ENCODE results near the gene ITGA8.
"Not testable (repeated sequence)": the region's sequence is repeated elsewhere in the genome, so short reads cannot be mapped to it uniquely, and the experiment has no call there.

ITGA8 gene

DNA sequence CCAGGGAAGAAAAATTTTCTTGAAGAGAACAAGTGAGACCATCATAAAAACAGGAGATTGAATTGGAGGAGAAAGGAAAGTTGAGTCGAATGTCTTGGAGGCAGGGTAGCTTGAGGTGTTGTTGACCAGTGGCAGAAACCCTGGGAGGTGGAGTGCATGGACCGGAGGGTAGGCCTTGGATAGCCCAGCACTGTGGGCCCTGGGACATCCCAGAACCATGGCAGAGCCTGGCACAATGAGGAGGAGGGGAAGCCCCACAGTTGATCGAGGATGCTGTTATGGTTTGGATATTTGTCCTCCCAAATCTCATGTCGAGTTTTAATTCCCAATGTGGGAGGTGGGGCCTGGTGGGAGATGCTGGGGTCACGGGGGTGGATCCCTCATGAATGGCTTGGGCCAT is 157.1 kb downstream of the ITGA8 start:
- no peak for DNase-seq (ENCODE audit: low read depth in 2 of 3, low spot score in 2 of 3)

DNA sequence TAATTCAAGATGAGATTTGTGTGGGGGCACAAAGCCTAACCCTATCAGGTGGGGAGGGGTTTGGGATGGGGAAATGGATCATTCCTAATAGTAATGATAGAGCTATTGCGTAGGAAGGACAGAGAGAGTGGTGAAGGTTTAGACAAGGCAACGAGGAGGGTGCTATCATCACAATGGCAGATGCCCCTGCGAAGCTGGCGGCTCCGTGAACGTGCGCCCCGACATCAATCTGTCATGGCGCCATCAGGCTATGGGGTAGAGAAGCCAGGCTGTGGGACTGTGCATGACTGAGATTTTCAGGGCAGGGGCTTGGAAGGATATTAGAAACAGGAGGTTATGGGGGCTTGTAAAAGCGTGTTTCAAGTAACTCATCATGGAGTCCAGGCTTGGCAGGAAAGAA is 157.6 kb downstream of the ITGA8 start:
- no peak for DNase-seq (ENCODE audit: low read depth in 2 of 3, low spot score in 2 of 3)

DNA sequence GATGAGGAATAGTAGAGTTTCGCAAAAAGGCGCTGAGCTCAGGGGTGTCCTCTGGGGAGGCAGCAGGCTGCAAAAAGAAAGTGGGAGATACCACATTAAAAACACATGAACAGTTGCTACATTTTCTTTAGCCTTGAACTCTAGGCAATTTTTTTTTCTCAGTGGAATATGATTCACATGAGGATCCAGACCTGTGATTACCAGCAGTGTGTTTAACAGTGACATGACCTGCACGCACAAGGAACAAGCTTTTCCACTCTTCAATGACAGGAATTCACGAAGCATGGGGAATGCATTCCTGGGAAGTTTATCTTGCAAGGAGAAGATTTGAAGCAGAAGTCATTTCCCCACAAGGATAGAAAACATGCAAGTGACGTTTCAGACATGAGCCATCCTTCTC is 161.6 kb downstream of the ITGA8 start:
- DNase-seq (ENCODE audit: low read depth in 2 of 3, low spot score in 2 of 3): no peak

GRCh38 chr10:15557168-15557567 is 162.6 kb downstream of the ITGA8 start:
- DNase-seq (ENCODE audit: low read depth in 2 of 3, low spot score in 2 of 3): not testable (repeated sequence)

DNA sequence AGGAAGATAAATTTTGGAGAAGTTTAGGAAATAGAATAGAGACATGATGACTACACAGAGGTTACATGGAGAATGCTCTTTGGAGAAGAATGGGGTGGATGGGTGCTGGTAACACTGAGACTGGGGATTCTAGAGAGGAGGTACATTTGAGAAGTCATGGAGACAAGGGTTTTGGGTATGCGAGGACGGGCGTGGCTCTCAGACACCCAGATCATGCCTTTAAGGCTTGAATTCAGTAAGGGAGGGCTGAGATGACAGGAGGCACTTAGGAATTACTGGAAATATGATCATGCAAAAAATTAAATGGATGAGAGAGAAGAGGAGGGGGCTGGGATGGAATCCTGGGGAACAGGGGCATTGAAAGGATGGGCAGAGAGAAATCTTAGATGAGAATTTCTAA is 168.8 kb downstream of the ITGA8 start:
- no peak for DNase-seq (ENCODE audit: low read depth in 2 of 3, low spot score in 2 of 3)

GRCh38 chr10:15548331-15548730 is 171.4 kb downstream of the ITGA8 start:
- DNase-seq (ENCODE audit: low read depth in 2 of 3, low spot score in 2 of 3): no peak

GRCh38 chr10:15546606-15547005 is 173.1 kb downstream of the ITGA8 start:
- no peak for DNase-seq (ENCODE audit: low read depth in 2 of 3, low spot score in 2 of 3)

GRCh38 chr10:15545884-15546283 is 173.8 kb downstream of the ITGA8 start:
- no peak for DNase-seq (ENCODE audit: low read depth in 2 of 3, low spot score in 2 of 3)

- no peak for DNase-seq (ENCODE audit: low read depth in 2 of 3, low spot score in 2 of 3)
Observed at GRCh38 chr10:15545266-15545665, 174.5 kb downstream of the ITGA8 start.

DNA sequence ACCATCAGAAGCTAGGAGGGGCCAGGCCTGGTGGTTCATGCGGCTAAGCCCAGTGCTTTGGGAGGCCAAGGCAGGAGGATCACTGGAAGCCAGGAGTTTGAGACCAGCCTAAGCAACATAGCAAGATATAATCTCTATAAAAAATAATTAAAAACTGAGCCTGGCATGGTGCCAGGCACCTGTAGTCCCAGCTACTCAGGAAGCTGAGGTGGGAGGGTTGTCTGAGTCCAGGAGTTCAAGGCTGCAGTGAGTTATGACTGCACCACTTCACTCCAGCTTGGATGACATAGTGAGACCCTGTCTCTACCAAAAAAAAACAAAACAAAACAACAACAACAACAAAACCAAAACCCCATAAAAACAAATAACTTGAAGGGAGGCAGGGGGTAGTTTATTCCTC is 175.7 kb downstream of the ITGA8 start:
- DNase-seq (ENCODE audit: low read depth in 2 of 3, low spot score in 2 of 3): no peak

DNA sequence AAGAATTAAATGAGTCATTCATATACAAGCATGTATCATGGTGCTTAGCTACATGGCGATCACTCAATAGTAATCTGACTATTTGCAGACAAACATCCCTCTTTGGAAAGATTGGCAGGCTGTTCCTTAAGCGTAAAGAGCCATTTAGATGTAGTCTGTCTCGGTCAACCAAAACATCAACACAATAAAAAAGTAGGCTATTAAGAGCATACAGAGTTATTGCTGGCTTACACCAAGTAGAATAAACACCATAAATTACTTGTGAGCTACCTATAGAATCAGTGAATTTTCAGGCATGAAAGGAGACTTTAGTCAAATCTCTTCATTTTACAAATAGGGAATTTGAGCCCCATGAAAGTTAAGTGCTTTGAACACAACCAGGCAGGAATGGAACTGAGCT is 176.9 kb downstream of the ITGA8 start:
- DNase-seq (ENCODE audit: low read depth in 2 of 3, low spot score in 2 of 3): no peak

- no peak for DNase-seq (ENCODE audit: low read depth in 2 of 3, low spot score in 2 of 3)
Observed at GRCh38 chr10:15541376-15541775, 178.3 kb downstream of the ITGA8 start.

- no peak for DNase-seq (ENCODE audit: low read depth in 2 of 3, low spot score in 2 of 3)
Observed at GRCh38 chr10:15540727-15541126, 179.0 kb downstream of the ITGA8 start.

DNA sequence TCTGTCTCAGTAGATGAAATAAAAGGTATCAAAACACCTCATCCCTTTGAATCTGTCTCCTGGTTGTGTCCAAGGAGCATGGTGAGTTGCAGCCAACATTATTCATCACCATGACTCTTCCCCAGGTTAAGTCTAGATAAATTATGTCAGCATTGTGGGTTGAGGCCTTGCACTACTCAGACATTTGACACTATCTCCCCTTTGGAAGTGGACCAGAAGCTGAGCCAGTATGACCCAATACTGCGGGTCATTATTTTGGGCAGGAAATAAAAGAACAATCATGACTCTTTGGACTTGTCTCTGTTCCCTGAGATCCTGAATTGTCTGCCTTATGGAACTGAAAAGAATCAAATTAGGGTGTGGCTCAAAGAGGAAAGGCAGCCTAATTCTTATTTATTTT is 180.5 kb downstream of the ITGA8 start:
- no peak for DNase-seq (ENCODE audit: low read depth in 2 of 3, low spot score in 2 of 3)

GRCh38 chr10:15534928-15535538 is 184.7 kb downstream of the ITGA8 start:
- DNase-seq (ENCODE audit: low read depth in 2 of 3, low spot score in 2 of 3): not testable (repeated sequence)

GRCh38 chr10:15531927-15532722 is 187.6 kb downstream of the ITGA8 start:
- no peak for DNase-seq (ENCODE audit: low read depth in 2 of 3, low spot score in 2 of 3)

GRCh38 chr10:15528859-15529239 is 190.9 kb downstream of the ITGA8 start:
- no peak for DNase-seq (ENCODE audit: low read depth in 2 of 3, low spot score in 2 of 3)

DNA sequence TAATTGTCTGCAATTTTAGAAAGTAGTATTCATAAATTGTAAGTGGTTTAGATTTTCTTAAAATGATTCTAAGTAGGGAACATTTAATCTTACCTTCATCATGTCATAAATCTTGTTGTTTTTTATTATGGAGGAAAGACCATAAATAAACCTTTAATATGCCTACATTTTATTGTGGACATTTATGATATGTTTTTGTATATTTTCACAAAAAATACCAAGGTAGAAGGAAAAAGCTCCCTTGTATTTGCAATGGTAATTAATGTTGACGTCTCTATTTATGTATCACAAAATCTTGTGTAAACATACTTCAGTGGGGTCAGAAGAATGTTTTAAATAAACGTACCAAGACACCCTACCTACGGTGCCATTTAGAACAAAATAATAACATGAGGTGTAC is 193.0 kb downstream of the ITGA8 start:
- DNase-seq (ENCODE audit: low read depth in 2 of 3, low spot score in 2 of 3): no peak

DNA sequence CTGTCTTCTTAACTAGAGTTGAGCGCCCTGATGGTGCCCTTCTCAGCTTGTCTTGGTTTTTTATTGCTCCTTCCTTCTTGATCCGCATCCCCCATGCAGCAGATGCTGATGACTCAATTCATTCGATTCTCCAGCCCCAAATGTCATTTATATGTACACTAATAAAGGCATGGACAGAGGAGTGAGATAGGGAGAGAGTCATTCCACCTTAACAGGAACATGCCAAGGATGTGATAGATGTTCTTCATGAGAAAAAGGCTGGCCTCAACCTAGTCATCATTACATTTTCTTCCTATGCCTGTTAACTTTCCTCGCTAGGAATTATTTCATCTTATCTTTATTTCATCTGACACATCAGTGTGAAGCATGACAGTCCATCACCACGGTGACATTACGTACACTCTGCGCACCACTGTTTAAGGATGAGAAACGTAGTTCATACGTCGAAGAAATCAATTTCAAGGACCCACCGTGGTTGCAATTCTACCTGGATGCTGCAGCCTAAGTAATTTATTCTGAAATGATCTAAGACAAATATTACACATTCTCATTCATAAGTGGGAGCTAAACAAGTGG is 198.3 kb downstream of the ITGA8 start:
- DNase-seq (ENCODE audit: low read depth in 2 of 3, low spot score in 2 of 3): no peak

DNA sequence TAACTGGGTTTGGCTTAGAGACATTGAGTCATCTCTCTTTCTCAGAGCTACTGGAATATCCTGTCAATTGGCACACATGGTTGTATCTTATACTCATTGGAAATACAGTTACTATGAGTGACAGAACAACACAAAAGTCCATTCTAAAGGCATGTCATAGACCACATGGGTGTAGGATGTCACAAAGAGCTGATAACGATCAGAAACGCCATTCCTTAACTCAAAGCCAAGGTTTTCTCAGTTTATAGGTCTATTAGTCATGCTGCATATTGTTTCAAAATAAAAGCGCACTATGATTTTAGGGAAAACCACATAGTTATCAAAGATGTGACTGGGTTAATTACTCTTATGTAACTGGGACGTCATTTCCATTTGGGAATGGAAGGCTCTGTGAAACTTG is 201.5 kb downstream of the ITGA8 start:
- no peak for DNase-seq (ENCODE audit: low read depth in 2 of 3, low spot score in 2 of 3)

DNA sequence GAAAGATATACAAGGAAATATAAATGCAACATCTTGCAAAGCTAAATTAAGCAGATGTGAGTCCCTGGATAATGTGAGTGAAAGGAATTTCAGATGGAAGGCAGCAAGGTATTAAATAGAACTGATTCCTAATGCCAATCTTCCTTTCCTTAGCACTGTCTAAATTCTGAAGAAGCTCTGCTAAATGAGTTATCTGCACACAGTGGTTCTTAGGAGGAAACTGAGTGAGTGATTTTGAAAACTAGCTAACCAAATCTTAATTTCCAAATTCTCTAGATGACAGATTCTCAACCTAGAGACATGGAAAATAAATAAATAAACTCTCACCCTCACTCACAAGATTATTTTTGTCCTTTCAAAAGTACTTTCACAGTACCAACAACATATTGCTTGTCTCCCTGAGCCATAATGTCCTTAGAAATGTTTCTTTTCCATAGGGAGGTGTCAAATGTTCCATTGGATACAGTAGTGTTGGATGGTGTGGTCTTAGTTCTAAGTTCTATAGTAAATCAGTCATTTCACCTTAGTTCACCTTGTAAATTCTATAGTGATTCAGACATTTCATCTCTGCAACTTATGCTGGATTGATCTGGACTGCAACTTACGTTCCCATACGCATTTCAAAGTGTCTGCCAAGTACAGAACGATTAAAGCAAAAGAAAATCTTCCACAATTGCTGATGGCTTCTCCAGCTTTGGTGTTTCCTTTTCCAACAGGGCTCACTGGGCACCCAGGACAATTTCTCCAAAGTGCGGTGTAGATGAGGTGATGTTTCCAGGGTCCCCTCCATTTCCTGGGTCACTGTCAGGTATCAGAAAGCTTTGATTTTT is 203.3 kb downstream of the ITGA8 start:
- DNase-seq (ENCODE audit: low read depth in 2 of 3, low spot score in 2 of 3): no peak

GRCh38 chr10:15515202-15515601 is 204.5 kb downstream of the ITGA8 start:
- DNase-seq (ENCODE audit: low read depth in 2 of 3, low spot score in 2 of 3): no peak
